Measurements from ENCODE around the gene TMF1. TPM values are rescaled to one million over a fixed set of nuclear protein-coding genes. Genes with fewer than 3 reads are reported as not detected.
A peak's percentile ranks its signal among the peaks of the same experiment; 100 is the strongest.

The TMF1 gene
- total and polyA plus RNA-seq, 12 donors = 6.9 to 41.9 (median 27.3) TPM

DNA sequence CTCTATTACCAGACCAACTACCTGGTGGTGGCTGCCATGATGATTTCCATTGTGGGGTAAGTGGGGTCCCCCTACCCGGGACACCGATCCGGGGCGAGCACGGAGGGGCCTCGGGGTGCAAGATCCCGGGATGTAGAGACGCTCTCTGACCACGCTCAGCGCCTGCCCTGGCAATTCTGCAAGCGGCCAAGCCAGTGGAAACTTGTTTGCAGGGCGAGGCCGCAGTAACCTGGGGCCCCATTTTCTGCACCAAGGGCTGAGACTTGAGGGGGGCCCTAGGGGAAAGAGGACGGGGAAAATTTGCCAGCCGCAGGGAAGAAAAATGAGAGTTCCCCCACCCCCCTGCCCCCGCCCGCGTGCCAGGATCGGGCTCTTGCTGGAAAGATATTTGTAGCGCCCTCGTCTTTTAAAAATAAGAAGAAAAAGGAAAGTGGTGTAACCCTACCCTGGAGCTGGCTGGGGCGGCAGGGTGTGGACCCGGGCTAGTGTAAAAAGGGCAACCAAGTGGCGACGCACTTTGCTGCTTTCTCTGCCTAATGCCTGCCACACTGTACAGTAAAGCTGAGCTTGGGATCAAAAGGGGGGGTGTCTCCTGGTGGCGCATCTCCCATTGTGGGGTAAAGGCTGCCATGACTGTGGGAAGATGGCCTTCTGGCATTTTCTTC, 33.2 kb upstream of the TMF1 start:
- H3K4me1 ChIP-seq (replicated peaks in 1 of 2) = peaks cover 45 to 73% of the 10 kb centered on the region in 2 donors
- intact Hi-C loops (cut with DNase I) = no loop called here
- DNase-seq = peak in 6 of 7 donors; percentile 24 to 60 (median 42)

DNA sequence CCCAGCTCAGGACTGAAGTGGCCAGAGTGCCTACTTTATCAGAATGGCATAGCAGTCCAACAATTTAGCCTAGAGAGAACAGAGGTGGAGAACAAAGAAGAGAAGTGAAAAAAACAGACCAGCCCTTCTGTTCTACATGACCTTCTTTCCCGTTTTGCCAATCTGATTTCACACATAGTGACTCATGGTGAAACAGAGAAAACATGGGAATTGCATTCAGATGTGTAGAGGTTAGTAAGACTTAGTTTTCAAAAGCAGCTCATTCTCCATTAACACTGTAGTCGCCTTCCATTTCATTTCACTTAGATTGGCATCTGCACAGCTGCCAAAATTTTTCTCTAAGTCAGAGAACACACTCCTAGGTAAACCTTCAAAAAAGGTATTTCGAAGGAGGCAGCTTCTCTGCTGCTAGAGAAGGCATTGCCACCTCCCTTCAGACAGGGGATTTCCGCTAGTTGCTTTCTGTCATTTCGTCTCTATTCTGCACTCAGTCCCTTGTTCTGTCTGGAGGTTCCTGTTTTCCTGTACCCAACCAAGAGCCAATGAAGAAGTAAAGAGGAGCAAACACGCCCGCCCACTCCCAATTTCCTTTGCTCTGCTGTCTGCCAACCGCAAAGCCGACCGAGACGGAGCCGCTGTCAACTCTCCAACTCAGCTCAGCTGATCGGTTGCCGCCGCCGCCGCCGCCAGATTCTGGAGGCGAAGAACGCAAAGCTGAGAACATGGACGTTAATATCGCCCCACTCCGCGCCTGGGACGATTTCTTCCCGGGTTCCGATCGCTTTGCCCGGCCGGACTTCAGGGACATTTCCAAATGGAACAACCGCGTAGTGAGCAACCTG, 32.4 kb upstream of the TMF1 start, which contains the start of gene ARL6IP5:
TSS of gene ARL6IP5 (plus strand) at position 612 of the 842 bp plus-strand sequence. CDS start at position 723, 111 bp downstream.
- intact Hi-C loops (cut with DNase I) = no loop called here
- TF ChIP-seq, protein P1, sequence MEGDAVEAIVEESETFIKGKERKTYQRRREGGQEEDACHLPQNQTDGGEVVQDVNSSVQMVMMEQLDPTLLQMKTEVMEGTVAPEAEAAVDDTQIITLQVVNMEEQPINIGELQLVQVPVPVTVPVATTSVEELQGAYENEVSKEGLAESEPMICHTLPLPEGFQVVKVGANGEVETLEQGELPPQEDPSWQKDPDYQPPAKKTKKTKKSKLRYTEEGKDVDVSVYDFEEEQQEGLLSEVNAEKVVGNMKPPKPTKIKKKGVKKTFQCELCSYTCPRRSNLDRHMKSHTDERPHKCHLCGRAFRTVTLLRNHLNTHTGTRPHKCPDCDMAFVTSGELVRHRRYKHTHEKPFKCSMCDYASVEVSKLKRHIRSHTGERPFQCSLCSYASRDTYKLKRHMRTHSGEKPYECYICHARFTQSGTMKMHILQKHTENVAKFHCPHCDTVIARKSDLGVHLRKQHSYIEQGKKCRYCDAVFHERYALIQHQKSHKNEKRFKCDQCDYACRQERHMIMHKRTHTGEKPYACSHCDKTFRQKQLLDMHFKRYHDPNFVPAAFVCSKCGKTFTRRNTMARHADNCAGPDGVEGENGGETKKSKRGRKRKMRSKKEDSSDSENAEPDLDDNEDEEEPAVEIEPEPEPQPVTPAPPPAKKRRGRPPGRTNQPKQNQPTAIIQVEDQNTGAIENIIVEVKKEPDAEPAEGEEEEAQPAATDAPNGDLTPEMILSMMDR (IDR thresholded peaks at IDR 0.05) = no peak
- peak; percentile 33 to 88 for TF ChIP-seq POLR2A (IDR thresholded peaks at IDR 0.05)
- WGBS, 4 donors = 1 to 3% (median 2%) methylated on average over 28 to 32 of the region's 32 CpGs
- Histone ChIP-seq H3K4me1 (replicated peaks in 1 of 2) (peaks cover 41 to 66% of the 10 kb centered on the region in 2 donors), H3K36me3 (replicated peaks in 1 of 2) (no peaks in the 10 kb centered on the region), H3K9me3 (replicated peaks in 1 of 3) (no peaks in the 10 kb centered on the region), H3K27me3 (no peaks in the 10 kb centered on the region), H3K27ac (peak within 1 kb of the TSS; percentile 66 to 96 (median 90)), H3K4me3 (peak within 1 kb of the TSS; percentile 58 to 92 (median 66))
- peak; percentile 92 to 97 (median 95) for DNase-seq

More for the DNA sequence above, 33.2 kb upstream of the TMF1 start:
- no peak for TF ChIP-seq POLR2A (IDR thresholded peaks at IDR 0.05)
- TF ChIP-seq, protein P1 (IDR thresholded peaks at IDR 0.05) = no peak
- 0% methylated on average over 16 to 26 of the region's 26 CpGs for WGBS, 4 donors
- no peaks in the 10 kb centered on the region for H3K9me3 ChIP-seq (replicated peaks in 1 of 3)
- peak overlapping the region; percentile 58 to 92 (median 66) for H3K4me3 ChIP-seq
- H3K27me3 ChIP-seq = no peaks in the 10 kb centered on the region
- peak overlapping the region; percentile 66 to 96 (median 90) for H3K27ac ChIP-seq
- no peaks in the 10 kb centered on the region for H3K36me3 ChIP-seq (replicated peaks in 1 of 2)

DNA sequence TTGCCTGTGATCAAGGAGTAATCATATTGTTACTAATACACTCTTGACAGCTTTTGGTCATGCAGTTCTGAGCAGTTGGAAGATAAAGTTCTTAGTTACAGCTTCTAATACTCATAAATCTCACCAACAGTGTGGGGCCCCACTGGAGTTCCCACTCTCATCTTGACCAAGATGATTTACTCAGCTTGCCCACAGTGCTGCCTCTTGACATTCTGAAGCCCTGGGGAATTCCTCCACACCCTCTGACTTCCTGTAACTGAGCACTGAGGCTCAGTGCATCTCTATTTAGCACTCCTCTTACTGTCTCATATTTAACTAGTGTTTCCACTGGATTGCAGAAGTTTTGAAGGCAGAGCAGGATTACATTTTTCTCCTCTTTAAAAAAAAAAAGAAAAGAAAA, 30.7 kb upstream of the TMF1 start:
- Histone ChIP-seq H3K4me3 (no peak overlapping the region), H3K27me3 (no peaks in the 10 kb centered on the region), H3K36me3 (replicated peaks in 1 of 2) (no peaks in the 10 kb centered on the region), H3K9me3 (replicated peaks in 1 of 3) (no peaks in the 10 kb centered on the region), H3K27ac (peak overlapping the region in 2 of 5 donors; percentile 33 to 96), H3K4me1 (replicated peaks in 1 of 2) (peaks cover 38 to 65% of the 10 kb centered on the region in 2 donors)
- TF ChIP-seq, protein P1 (IDR thresholded peaks at IDR 0.05) = no peak
- TF ChIP-seq POLR2A (IDR thresholded peaks at IDR 0.05) = no peak
- peak in 4 of 7 donors; percentile 25 to 59 (median 43) for DNase-seq
- intact Hi-C loops (cut with DNase I) = no loop called here

DNA sequence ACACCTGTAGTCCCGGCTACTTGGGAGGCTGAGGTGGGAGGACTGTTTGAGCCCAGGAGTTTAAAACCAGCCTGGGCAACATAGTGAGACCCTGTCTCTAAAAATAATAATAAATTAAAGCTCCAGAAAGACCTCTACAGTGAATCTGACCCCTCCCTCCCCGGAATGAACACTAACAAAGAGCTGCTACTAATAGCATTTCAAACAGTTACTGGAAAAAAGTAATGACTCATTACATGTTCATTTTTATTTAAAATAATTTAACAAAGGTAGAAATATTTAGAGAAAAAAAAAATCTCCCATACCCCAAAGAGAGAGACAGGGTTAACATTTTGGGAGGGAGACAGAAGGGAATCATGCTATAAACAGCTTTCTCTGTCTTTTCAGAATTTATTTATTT, 30.2 kb upstream of the TMF1 start:
- H3K4me1 ChIP-seq (replicated peaks in 1 of 2) = peaks cover 33 to 65% of the 10 kb centered on the region in 2 donors
- H3K27me3 ChIP-seq = no peaks in the 10 kb centered on the region
- no peaks in the 10 kb centered on the region for H3K36me3 ChIP-seq (replicated peaks in 1 of 2)
- TF ChIP-seq, protein P1 (IDR thresholded peaks at IDR 0.05) = no peak
- TF ChIP-seq POLR2A (IDR thresholded peaks at IDR 0.05) = no peak
- 59 to 72% (median 67%) methylated on average over 2 of the region's 2 CpGs for WGBS, 4 donors
- H3K27ac ChIP-seq = peak overlapping the region in 2 of 5 donors; percentile 33 to 96
- H3K9me3 ChIP-seq (replicated peaks in 1 of 3) = no peaks in the 10 kb centered on the region
- no peak overlapping the region for H3K4me3 ChIP-seq
- no peak for DNase-seq
- intact Hi-C loops (cut with DNase I) = no loop called here

All from adrenal gland (tissue), 12 donors.